GM12878 (cell line): ENCODE data around the gene ADAMTS5. TPM values are rescaled to one million over a fixed set of nuclear protein-coding genes. Genes with fewer than 3 reads are reported as not detected.

Experiments
- ATAC-seq: fragments of 200-7000 bp; cut with Tn5 transposase; 3 replicates; pipeline ENCODE4 v1.9.1; 2020; ENCODE audit warnings: mild to moderate bottlenecking, moderate library complexity
- BruUV-seq: library from RNA; stranded (reverse); fragments of 400-500 nt; replicated peaks from 2 replicates; lab custom pipeline; 2021; lab: Mats Ljungman, UMichigan
- CTCF ChIA-PET: fragments of 300-600 bp; sonication (Branson Sonifier 250); formaldehyde crosslinking; extraction: SDS; loops from one replicate; lab custom pipeline; 2021; ENCODE audit warnings: inconsistent platforms; lab: Yijun Ruan, JAX
- POLR2A ChIA-PET: fragments of 350-600 bp; formaldehyde crosslinking; extraction: SDS; loops from one replicate; lab custom pipeline; 2021; ENCODE audit warnings: inconsistent platforms; lab: Charles Lee
- RAD21 ChIA-PET: fragments of 300-600 bp; sonication (Branson Sonifier 250); formaldehyde crosslinking; loops from one replicate; lab custom pipeline; 2023; ENCODE audit warnings: antibody characterized with exemption; ENCODE audit not compliant: unreplicated experiment; lab: Charles Lee
- SMC1A ChIA-PET: fragments of 300-600 bp; sonication (Branson Sonifier 250); formaldehyde crosslinking; loops from one replicate; lab custom pipeline; 2023; ENCODE audit not compliant: unreplicated experiment, uncharacterized antibody; lab: Charles Lee
- DNase-seq: peaks from one replicate; pipeline ENCODE4 v3.0.0-alpha.2; 2011; ENCODE audit warnings: low read depth, low spot score
- FAIRE-seq: peaks from 3 replicates; lab custom pipeline; 2011; peaks lifted over from hg19 to GRCh38; lab: Jason Lieb, UNC
- H2AFZ ChIP-seq: 2 replicates; pipeline ENCODE4 v1.6.0; 2011; ENCODE audit warnings: low read depth, low read length, control low read depth; ENCODE audit not compliant: control insufficient read depth
- H3K27ac ChIP-seq: 2 replicates; pipeline ENCODE4 v1.5.1; 2011; ENCODE audit warnings: control low read depth; ENCODE audit not compliant: control insufficient read depth, insufficient read depth
- H3K27me3 ChIP-seq, 2 experiments: replicated peaks in 1 of 2; 2 replicates each; pipeline versions ENCODE4 v1.6.0 to v1.6.1; 2011; ENCODE audit warnings: low read length in 1 of 2; ENCODE audit not compliant: control insufficient read depth in 2 of 2, insufficient read depth in 2 of 2
- H3K36me3 ChIP-seq, 2 experiments: 2 replicates each; pipeline ENCODE4 v1.5.1; 2011; ENCODE audit warnings: low read length in 1 of 2; ENCODE audit not compliant: control insufficient read depth in 2 of 2, insufficient read depth in 2 of 2
- H3K4me1 ChIP-seq: 2 replicates; pipeline ENCODE4 v1.6.1; 2011; ENCODE audit warnings: mild to moderate bottlenecking, low read length, moderate library complexity, mixed read lengths; ENCODE audit not compliant: control insufficient read depth, insufficient read depth
- H3K4me2 ChIP-seq: 2 replicates; pipeline ENCODE4 v1.6.0; 2011; ENCODE audit warnings: control low read depth; ENCODE audit not compliant: control insufficient read depth, insufficient read depth
- H3K4me3 ChIP-seq: fragments of 200-600 bp; sonication (generic); 2 replicates; pipeline ENCODE4 v1.5.1; 2016
- H3K79me2 ChIP-seq: 2 replicates; pipeline ENCODE4 v1.6.0; 2011; ENCODE audit warnings: low read length; ENCODE audit not compliant: control insufficient read depth, insufficient read depth
- H3K9ac ChIP-seq: 2 replicates; pipeline ENCODE4 v1.8.0; 2011; ENCODE audit warnings: low read length, control low read depth, mixed read lengths; ENCODE audit not compliant: control insufficient read depth, insufficient read depth
- H3K9me3 ChIP-seq: replicated peaks from 3 replicates; pipeline ENCODE4 v1.5.1; 2011; ENCODE audit warnings: mild to moderate bottlenecking, low read length; ENCODE audit not compliant: control insufficient read depth, insufficient read depth
- H4K20me1 ChIP-seq: 2 replicates; pipeline ENCODE4 v1.6.0; 2011; ENCODE audit not compliant: control insufficient read depth, insufficient read depth
- BRCA1 ChIP-seq: IDR thresholded peaks from 2 replicates; pipeline ENCODE4 v1.6.1; 2011; ENCODE audit warnings: low read depth, low read length, improper control_type of control experiment
- CHD2 ChIP-seq: IDR thresholded peaks from 2 replicates; pipeline ENCODE4 v1.6.1; 2011; ENCODE audit warnings: low read depth, low read length, improper control_type of control experiment, borderline replicate concordance
- CHD4 ChIP-seq: fragments of 200-600 bp; sonication (generic); IDR thresholded peaks from 2 replicates; pipeline ENCODE4 v1.6.1; 2016; ENCODE audit warnings: mild to moderate bottlenecking
- EED ChIP-seq: sonication (generic); IDR thresholded peaks from 2 replicates; pipeline ENCODE4 v1.6.1; 2016; ENCODE audit warnings: antibody characterized with exemption, low read depth
- HDAC6 ChIP-seq: fragments of 200-600 bp; sonication (generic); IDR thresholded peaks from one replicate; pipeline ENCODE4 v1.8.0; 2017; ENCODE audit warnings: antibody characterized with exemption; ENCODE audit not compliant: unreplicated experiment
- HDGF ChIP-seq: fragments of 450-650 bp; IDR thresholded peaks from 2 replicates; pipeline ENCODE4 v1.6.1; 2016; ENCODE audit warnings: antibody characterized with exemption
- MEF2A ChIP-seq: IDR thresholded peaks from 2 replicates; pipeline ENCODE4 v1.6.1; 2011; ENCODE audit warnings: low read depth, mild to moderate bottlenecking, low read length, moderate library complexity; ENCODE audit not compliant: insufficient read depth
- NFYA ChIP-seq: IDR thresholded peaks from 2 replicates; pipeline ENCODE4 v1.6.1; 2011; ENCODE audit warnings: low read depth, mild to moderate bottlenecking, low read length, improper control_type of control experiment, borderline replicate concordance
- RBBP5 ChIP-seq: fragments of 200-600 bp; sonication (generic); conservative IDR thresholded peaks from 2 replicates; pipeline ENCODE4 v1.6.1; 2016
- SMAD5 ChIP-seq: IDR thresholded peaks from 2 replicates; pipeline ENCODE4 v1.6.1; 2016; ENCODE audit warnings: antibody characterized with exemption, low read depth
- SMARCA5 ChIP-seq: fragments of 450-650 bp; IDR thresholded peaks from 2 replicates; pipeline ENCODE4 v1.6.1; 2017; ENCODE audit warnings: mild to moderate bottlenecking
- SREBF2 ChIP-seq: IDR thresholded peaks from 2 replicates; pipeline ENCODE4 v1.6.1; 2012; ENCODE audit warnings: mild to moderate bottlenecking, low read length
- ZBED1 ChIP-seq: IDR thresholded peaks from 2 replicates; pipeline ENCODE4 v1.6.1; 2016; ENCODE audit warnings: borderline replicate concordance
- ZNF207 ChIP-seq: fragments of 450-650 bp; IDR thresholded peaks from 2 replicates; pipeline ENCODE4 v1.6.1; 2014; ENCODE audit warnings: antibody characterized with exemption, mild to moderate bottlenecking, borderline replicate concordance
- ZSCAN29 ChIP-seq: fragments of 450-650 bp; IDR thresholded peaks from 2 replicates; pipeline ENCODE4 v1.6.1; 2017; ENCODE audit warnings: mild to moderate bottlenecking, moderate library complexity
- WGBS: methylation state at CpG from one replicate; pipeline ENCODE4 v1.1.6; 2016; ENCODE audit warnings: low lambda C conversion rate; ENCODE audit not compliant: insufficient replicate concordance, insufficient coverage; ENCODE audit errors: missing lambda C conversion rate; 5-methylcytosine and 5-hydroxymethylcytosine counted together
- in situ Hi-C: fragments of 300-500 bp; cut with MboI; formaldehyde crosslinking; loops from 9 replicates; pipeline ENCODE4 v1.14.3; 2018; ENCODE audit warnings: mixed read lengths
- intact Hi-C: fragments of 100-400 bp; cut with micrococcal nuclease; formaldehyde crosslinking; loops from one replicate; pipeline ENCODE4 v1.14.2; 2022; ENCODE audit not compliant: unreplicated experiment
- polyA plus RNA-seq, 11 experiments: library from polyadenylated mRNA; depleted of rRNA in 4 of 11; unstranded in 6 of 11; stranded (reverse) in 5 of 11; fragments of >200 nt; fragmentation: Nextera tagmentation in 4 of 11; fragmentation: Illumina TruSeq in 1 of 11; extraction: Ambion mirVana in 4 of 11; extraction: Trizol in 1 of 11; gene quantifications; 1 replicate in 1 of 11; 2 replicates in 10 of 11; pipeline versions ENCODE4 v1.2.1 to v1.2.3, GENCODE V29; 2011 to 2016; ENCODE audit warnings: inconsistent platforms in 2 of 11, missing spikeins in 2 of 11, low read depth in 1 of 11
- total RNA-seq, 4 experiments: library from RNA; depleted of rRNA in 3 of 4; stranded (reverse); fragments of >200 nt in 3 of 4; fragmentation: Illumina TruSeq in 1 of 4; extraction: Trizol in 1 of 4; gene quantifications; 2 replicates each; pipeline versions ENCODE4 v1.2.1 to v1.2.3, GENCODE V29; 2013 to 2021
- TF ChIP-seq, protein P1 (sequence below): fragments of 450-650 bp; IDR thresholded peaks from 2 replicates; pipeline ENCODE4 v1.6.1; 2017; ENCODE audit warnings: mild to moderate bottlenecking, moderate library complexity
- TF ChIP-seq, protein P2 (sequence below): fragments of 450-650 bp; IDR thresholded peaks from 2 replicates; pipeline ENCODE4 v1.6.1; 2018; ENCODE audit warnings: mild to moderate bottlenecking, low read depth, moderate library complexity; ENCODE audit not compliant: partially characterized antibody
- TF ChIP-seq, protein P3 (sequence below): IDR thresholded peaks from 2 replicates; pipeline ENCODE4 v1.6.1; 2011; ENCODE audit warnings: borderline replicate concordance, low read depth, mild to moderate bottlenecking, moderate library complexity, mixed read lengths, low read length; ENCODE audit not compliant: insufficient read depth; ENCODE audit errors: extremely low read length

The ADAMTS5 gene
- total and polyA plus RNA-seq, 10 of the 15 experiments (the other 5 are each of a cell fraction or from before 2014, with no cell fraction given) = not detected

DNA sequence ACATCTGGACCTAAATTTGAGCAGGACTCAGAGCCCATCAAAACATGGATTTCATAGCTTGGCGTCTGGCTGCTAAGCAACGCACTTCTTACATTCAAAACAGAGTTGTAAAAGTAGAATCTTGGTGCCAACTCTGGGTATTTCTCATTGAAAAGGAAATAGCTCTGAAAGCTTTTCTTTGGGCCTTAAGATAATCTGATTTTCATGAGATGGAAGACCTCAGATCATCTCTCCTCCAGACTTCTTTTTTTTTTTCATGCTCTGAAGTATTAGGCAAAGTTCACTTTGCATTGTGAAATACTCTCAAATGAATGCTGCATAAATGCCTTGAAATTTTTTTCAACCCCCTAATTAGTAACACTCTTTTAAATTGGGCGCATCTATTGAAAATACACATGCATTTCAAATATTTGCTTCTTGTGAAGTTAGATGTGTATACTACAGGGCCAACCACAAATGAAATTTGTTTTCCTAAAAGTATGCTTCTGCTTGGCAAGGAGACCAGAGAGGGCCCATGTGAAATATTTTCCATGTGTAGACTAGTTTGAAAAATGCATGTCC lies 4.2 kb downstream of the ADAMTS5 start (continued):
- TF ChIP-seq, protein P1, sequence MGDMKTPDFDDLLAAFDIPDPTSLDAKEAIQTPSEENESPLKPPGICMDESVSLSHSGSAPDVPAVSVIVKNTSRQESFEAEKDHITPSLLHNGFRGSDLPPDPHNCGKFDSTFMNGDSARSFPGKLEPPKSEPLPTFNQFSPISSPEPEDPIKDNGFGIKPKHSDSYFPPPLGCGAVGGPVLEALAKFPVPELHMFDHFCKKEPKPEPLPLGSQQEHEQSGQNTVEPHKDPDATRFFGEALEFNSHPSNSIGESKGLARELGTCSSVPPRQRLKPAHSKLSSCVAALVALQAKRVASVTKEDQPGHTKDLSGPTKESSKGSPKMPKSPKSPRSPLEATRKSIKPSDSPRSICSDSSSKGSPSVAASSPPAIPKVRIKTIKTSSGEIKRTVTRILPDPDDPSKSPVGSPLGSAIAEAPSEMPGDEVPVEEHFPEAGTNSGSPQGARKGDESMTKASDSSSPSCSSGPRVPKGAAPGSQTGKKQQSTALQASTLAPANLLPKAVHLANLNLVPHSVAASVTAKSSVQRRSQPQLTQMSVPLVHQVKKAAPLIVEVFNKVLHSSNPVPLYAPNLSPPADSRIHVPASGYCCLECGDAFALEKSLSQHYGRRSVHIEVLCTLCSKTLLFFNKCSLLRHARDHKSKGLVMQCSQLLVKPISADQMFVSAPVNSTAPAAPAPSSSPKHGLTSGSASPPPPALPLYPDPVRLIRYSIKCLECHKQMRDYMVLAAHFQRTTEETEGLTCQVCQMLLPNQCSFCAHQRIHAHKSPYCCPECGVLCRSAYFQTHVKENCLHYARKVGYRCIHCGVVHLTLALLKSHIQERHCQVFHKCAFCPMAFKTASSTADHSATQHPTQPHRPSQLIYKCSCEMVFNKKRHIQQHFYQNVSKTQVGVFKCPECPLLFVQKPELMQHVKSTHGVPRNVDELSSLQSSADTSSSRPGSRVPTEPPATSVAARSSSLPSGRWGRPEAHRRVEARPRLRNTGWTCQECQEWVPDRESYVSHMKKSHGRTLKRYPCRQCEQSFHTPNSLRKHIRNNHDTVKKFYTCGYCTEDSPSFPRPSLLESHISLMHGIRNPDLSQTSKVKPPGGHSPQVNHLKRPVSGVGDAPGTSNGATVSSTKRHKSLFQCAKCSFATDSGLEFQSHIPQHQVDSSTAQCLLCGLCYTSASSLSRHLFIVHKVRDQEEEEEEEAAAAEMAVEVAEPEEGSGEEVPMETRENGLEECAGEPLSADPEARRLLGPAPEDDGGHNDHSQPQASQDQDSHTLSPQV = no peak
- TF ChIP-seq BRCA1 (no peak), NFYA (no peak), HDAC6 (no peak), RBBP5 (no peak), HDGF (no peak), ZBED1 (no peak), SREBF2 (no peak)

DNA sequence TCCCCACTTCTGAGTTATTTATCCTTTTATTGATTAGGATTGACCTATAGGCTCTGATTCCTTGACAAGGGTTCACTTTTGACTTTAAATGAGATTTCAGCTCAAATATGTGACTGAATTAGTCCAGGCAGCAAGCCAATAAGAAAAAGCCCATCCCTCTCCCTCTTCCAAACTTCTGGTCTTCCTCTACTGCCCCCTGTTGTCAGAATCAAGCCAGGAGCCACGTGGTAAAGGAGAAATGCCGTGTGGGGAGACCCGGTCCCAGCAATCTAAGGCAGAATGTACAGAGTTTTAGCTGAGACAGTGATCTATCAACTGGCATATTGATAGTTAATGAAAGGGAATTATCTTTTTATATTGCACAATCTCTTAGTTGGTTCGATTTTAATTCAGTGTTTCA lies 5.2 kb downstream of the ADAMTS5 start:
- POLR2A ChIA-PET = no interaction called here
- Histone ChIP-seq H3K27ac (no peak overlapping the region), H2AFZ (no peak overlapping the region), H3K9ac (no peak overlapping the region), H3K36me3 (no peaks in the 10 kb centered on the region), H3K4me3 (no peak overlapping the region), H3K9me3 (no peaks in the 10 kb centered on the region; the same call in 2 of the 3 replicates), H3K4me1 (no peaks in the 10 kb centered on the region), H3K79me2 (no peaks in the 10 kb centered on the region), H4K20me1 (no peaks in the 10 kb centered on the region), H3K27me3 (no peaks in the 10 kb centered on the region), H3K4me2 (no peak overlapping the region)
- FAIRE-seq (no peak), DNase-seq (no peak), ATAC-seq (no peak)
- BruUV-seq = no TSS peak
- intact Hi-C loops = no loop called here
- in situ Hi-C loops = no loop called here
- SMC1A ChIA-PET = no interaction called here
- RAD21 ChIA-PET = no interaction called here
- 1% methylated on average over 4 of the region's 4 CpGs for WGBS
- CTCF ChIA-PET = no interaction called here
- TF ChIP-seq MEF2A (no peak), CHD4 (no peak), CHD2 (no peak), ZSCAN29 (no peak), SMARCA5 (no peak), SMAD5 (no peak), EED (no peak), ZNF207 (no peak), ZBED1 (no peak)
- TF ChIP-seq, protein P2, sequence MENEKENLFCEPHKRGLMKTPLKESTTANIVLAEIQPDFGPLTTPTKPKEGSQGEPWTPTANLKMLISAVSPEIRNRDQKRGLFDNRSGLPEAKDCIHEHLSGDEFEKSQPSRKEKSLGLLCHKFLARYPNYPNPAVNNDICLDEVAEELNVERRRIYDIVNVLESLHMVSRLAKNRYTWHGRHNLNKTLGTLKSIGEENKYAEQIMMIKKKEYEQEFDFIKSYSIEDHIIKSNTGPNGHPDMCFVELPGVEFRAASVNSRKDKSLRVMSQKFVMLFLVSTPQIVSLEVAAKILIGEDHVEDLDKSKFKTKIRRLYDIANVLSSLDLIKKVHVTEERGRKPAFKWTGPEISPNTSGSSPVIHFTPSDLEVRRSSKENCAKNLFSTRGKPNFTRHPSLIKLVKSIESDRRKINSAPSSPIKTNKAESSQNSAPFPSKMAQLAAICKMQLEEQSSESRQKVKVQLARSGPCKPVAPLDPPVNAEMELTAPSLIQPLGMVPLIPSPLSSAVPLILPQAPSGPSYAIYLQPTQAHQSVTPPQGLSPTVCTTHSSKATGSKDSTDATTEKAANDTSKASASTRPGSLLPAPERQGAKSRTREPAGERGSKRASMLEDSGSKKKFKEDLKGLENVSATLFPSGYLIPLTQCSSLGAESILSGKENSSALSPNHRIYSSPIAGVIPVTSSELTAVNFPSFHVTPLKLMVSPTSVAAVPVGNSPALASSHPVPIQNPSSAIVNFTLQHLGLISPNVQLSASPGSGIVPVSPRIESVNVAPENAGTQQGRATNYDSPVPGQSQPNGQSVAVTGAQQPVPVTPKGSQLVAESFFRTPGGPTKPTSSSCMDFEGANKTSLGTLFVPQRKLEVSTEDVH = no peak
- TF ChIP-seq, protein P3, sequence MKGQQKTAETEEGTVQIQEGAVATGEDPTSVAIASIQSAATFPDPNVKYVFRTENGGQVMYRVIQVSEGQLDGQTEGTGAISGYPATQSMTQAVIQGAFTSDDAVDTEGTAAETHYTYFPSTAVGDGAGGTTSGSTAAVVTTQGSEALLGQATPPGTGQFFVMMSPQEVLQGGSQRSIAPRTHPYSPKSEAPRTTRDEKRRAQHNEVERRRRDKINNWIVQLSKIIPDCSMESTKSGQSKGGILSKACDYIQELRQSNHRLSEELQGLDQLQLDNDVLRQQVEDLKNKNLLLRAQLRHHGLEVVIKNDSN = no peak
